HG02973 (cell line): ENCODE data around the gene TMEM19.

Experiments used
- ATAC-seq: cut with Tn5 transposase; IDR thresholded peaks from one replicate; pipeline ENCODE4 v1.9.1; 2021; ENCODE audit warnings: moderate library complexity; ENCODE audit not compliant: unreplicated experiment

Gene TMEM19

DNA sequence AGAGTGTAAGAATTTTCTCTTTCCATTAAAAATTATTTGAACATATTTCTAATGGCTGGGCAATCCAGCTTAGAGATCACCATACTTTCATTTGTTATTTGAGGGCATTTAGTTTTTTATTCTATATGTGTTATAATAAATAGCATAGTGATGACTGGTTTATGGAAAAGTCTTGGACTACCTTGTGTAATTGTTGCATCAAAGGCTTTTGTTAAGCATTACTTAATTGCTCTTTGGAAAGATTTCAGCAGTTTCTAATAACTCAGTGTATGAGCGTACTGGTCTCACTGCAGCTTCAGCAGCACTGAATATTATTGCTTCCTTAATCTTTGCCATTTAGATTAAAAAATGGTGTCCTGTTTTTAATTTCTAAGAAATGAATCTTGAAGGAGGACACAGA is 22.8 kb downstream of the TMEM19 start:
- ATAC-seq = no peak

DNA sequence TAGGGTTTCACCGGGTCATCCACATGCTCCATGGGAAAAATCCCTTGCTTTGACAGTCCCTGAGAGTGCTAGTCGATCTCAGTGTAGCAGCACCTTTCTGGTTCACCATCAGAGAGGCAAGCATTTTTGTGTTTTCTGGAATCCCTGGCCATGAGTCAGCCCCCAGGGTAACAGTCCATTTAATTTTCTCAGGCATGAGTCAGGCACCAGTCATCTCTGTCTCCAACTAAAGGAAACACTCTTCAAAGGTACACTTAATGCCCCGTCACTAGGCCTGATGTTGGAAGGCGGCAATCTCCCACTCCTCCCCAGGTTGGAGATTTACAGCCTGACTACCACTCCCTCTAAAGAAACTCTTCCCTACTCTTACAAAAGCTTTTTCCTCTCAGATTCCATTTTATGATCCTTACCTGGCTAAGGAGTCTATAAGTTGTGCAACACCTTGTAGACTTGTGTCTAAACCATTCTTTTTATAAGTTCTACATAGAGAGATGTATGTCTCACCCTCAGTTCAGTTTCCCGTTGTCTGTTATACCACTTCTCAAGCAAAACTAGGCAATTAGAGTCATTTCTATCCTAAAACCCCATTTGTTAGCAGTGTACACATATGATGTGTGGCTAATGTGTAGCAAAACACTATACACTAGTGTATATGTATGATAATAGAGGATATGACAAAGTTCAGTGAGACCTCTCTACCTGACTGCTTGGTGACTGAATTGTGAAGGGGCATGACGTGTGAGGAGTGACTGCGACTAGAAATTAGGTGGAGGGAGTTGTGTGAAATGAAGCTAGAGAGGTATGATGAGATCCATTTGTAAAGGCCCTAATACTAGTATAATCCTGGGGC is 24.6 kb downstream of the TMEM19 start:
- no peak for ATAC-seq

DNA sequence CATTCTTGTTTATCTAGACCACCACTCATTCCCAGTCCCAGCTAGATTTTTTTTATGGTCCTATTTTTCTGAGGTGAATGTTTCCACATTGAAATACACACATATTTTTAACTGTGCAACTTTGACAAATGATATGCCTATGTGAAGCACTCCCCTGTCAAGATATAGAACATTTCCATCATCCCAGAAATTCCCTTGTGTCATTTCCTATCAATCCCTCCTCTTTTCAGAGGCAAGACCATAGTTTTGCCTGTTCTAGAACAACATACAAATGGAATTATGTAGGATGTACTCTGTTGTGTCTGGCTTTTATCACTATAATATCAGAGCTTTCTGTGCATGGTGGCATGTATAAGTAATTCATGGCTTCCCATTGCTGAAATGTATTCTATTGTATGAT is 32.7 kb downstream of the TMEM19 start:
- ATAC-seq = no peak

DNA sequence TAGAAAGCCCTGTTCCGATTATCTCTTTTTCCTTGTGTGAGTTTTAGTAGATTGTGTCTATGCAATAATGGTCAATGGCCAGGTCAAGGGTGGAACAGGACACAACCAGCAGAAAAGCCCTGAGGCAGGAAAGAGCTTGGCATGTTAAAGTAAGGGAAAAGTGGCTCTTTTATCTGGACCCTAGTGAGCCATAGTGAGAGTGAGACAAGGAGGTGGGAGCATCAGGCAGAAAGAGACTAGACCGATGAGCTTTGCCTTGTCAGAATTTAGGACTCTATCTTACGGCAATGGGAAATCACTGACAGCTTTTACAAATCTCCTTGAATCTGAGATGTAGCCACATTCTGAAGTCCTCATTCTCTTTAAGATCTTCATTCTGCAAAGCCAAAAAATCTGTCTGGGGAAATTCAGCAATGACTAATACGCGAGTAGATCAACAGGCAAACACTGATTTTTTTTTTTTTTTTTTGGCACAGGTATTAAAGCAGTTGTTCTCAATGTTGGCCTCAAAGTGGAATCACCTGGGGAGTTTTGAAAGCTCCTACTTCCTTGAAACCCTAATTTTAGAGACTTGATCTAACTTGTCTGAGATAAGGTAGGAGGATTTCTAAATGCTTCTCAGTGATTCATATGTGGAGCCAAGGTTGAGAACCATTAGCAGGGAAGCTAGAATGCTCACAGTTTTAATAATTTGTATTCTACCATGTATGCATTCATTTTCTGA is 33.9 kb downstream of the TMEM19 start:
- no peak for ATAC-seq

DNA sequence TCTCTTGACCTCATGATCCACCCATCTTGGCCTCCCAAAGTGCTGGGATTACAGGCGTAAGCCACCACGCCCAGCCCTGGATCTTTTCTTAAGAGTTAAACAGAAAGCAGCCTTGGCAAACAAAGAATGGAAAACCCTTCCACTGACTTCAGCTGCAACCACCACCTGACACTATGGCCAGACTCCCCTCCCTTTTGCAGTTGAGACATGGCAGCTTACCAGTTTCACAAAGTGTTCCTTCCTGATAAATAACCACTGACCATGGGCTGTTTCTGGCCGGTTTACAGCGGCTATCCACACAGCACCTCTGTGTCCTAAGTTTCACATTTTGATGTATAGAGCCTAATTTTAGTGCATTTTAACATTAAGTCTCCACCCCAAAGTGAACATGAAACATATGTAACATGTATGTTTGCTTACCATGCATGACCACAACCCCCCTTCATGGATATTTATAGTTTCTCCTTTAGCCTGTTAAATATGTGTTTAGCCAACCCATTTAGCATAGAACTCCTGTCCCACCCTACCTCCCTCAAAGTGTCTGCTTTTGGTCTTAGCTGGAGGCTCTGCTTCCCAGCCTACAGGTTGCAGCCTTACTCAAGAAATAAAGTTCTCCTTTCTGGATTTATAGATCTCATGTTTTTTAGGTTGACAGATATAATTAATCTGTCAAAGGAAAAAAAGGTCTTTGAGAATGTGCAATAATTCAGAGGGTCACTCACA is 36.1 kb downstream of the TMEM19 start:
- ATAC-seq = no peak

DNA sequence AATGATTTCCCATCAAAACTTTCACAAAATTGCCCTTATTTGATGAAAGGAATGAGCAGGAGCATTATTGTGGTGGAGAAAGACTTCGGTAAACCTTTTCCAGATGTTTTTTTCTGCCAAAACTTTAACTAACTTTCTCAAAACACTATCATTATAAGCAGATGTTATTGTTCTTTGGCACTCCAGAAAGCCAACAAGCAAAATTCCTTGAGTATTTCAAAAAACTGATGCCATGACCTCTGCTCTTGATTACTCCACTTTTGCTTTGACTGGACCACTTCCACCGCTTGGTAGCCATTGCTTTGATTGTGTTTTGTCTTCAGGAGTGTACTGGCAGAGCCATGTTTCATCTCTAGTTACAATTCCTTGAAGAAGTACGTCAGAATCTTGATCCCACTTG is 39.1 kb downstream of the TMEM19 start:
- no peak for ATAC-seq

DNA sequence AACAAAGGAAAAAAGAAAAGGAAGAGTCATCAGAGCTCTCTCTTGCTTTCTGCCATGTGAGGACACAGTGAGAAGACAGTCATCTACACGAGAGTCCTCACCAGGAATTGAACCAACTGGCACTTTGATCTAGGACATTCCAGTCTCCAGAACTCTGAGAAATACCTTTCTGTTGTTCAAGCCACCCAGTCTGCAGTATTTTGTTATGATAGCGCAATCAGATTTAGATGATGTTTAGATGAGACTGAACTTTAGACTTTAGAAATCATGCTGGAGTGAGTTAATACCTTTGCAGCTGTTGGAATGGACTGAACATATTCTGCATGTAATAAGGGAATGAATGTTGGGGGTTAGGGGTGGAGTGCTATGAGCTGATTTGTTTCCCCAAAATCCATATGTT is 40.7 kb downstream of the TMEM19 start:
- no peak for ATAC-seq

DNA sequence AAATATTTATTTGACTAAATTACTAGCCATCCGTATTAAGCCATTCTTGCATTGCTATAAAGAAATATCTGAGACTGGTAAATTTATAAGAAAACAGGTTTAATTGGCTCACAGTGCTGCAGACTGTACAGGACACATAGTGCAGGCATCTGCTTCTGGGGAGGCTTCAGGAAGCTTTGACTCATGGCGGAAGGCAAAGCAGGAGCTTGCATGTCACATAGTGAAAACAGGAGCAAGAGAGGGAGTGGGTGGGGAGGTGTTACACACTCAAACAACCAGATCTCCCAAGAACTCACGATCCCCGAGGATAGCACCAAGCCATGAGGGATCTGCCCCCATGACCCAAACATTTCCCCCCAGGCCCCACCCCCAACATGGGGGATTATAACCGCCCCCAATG is 42.1 kb downstream of the TMEM19 start:
- no peak for ATAC-seq

DNA sequence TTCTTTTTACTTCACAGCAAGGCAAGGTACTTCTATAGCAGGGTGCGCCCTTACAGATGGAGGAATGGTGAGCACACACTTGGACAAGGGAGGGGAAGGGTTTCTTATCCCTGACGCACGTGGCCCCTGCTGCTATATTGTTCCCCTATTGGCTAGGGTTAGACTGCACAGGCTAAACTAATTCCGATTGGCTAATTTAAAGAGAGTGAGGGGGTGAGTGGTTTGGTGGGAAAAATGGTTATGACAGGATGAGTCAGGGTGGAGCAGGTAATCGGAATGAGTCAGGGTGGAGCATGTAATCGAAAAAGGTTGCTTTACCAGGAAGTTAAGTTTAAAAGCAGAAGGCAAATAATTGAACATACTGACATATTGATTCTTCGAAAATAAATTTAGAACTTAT is 45.1 kb downstream of the TMEM19 start:
- ATAC-seq = no peak

DNA sequence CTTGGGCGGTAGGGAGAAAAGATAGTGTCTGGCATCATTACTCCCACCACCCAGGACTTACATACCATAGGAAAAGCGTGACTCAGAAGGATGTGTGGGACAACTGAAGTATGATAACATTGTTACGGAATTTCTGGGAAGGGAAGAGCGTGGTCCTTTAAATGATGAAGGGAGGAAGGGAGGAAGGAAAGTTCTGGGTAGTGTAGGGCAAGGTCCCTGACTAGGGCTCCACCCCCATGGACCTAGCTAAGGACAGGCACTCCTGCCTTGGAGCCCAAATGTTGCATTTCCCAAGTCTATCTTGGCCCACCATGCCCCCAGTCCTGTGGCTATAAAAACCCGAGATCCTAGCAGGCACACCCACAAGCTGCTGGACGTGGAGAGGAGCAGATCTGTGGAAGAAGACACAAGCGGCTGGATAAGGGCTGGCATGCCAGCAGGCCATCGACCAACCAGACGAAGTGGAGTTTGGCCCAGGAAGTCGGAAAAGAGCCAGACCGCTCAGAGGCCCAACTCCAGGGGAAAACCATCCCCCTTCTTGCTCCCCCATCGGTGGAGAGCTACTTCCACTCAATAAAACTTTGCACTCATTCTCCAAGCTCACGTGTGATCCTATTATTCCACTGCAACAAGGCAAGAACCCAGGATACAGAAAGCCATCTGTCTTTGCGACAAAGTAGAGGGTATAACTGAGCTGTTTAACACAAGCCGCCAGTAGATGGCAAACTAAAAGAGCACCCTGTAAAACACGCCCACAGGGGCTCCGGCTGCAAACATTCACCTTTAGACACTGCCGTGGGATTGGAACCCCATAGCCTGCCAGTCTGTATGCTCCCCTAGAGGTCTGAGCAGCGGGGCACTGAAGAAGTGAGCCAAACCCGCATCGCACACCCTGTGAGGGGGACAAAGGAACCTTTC is 45.8 kb downstream of the TMEM19 start:
- no peak for ATAC-seq

DNA sequence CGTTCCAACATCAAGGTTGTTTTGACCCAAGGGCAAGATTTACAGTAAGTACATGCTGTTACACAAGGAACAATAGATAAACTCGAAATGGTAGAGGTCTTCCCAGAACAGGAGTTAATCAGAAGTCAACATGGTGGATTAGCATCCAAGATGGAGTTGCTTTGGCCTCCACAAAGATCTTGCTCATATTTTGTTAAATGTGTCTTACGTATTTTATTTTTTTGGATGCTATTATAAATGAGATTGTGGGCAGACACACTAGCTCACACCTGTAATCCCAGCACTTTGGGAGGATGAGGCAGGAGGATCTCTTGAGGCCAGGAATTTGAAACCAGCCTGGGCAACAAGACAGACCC is 46.5 kb downstream of the TMEM19 start:
- ATAC-seq = no peak

DNA sequence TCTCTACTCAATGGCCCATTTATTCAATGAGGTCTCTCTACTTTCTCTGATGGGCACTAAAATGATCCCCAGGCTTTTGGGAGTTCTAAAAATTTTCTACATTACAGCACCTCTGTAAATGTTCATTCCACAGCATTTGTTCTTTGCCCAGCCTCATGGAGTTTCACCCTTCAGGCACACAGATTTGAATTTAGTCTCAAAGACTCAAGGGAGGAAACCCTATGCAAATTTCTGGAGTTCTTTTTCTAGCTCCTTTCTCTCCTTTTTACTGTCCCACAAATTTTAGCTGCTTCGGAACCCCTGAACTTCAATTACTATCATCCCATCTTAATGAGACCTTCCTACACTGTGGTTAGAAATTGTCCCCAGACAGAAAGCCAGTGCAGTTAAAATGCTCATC is 51.3 kb downstream of the TMEM19 start:
- ATAC-seq = no peak

DNA sequence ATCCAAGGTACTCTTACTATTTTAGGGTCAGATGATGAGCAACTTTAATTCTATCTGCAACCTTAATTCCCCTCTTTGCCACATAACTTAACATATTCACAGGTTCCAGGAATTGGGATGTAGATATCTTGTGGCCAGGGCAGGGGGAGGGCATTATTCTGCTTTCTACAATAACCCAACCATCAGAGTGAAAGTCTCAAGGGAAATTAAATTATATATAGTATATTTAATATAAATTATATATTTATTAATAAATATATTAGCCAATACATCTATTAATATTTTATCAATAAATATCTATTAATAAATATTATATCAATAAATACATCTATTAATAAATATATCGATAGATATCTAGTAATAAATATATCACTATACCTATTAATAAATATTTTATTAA is 57.1 kb downstream of the TMEM19 start:
- no peak for ATAC-seq

DNA sequence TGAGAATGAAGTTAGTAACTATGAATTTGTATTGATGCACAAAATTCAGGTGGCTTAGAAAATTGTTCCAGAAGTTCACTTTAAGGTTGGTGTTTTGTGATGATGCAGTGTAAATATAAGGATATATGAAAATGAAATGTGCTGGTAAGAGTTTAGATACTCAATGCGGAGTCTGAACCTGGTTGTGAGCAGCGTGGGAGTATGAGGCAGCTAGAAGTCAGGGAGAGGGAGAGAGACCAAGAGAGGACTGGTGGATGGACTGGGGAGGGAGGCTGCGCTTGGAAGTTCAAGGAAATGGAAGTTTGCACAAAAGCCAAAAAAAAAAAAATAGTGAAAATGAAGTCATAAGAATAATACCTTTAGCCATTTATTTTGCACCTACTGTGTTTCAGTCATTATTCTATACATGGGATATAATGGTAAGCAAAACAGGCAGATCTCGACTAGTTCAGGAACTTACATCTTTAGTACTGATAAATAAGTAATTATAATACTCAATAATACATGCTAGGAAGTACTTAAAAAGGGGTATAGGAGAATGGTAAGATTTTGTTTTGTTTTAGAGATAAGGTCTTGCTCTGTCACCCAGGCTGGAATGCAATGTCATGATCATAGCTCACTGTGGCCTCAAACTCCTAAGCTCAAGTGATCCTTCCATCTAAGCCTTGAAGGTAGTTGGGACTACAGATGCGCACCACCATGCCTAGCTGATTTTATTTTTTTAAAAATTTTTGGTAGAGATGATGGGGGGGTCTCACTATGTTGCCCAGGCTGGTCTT is 58.8 kb downstream of the TMEM19 start:
- ATAC-seq = no peak

DNA sequence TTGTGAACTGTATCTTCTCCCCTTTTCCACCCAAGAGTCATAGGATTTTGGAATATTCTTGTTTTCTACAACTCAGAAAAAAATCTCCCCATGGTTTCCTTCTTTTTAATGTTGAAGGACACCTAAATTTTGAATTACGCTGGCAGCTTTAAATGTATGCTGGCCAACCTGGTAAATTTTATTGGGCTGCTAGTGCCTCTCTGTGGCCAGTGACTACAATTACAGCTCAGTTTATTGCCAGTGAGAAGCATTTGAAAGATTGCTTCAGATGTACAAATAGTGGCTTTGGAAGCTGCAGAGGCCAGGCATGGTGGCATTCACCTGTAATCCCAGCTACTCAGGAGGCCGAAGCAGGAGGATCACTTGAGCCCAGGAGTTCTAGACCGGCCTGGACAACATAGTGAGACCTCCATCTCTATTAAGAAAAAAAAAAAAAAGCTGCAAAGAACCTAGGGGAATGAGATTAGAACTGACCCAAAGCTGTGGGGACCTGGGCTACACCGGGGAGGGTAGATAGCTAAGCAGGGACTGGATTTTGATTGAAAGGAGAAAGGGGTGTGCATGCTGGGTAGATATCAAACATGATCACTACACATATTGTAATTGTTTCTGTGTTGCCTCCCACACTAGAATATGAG is 61.2 kb downstream of the TMEM19 start:
- ATAC-seq = peak; percentile 87

DNA sequence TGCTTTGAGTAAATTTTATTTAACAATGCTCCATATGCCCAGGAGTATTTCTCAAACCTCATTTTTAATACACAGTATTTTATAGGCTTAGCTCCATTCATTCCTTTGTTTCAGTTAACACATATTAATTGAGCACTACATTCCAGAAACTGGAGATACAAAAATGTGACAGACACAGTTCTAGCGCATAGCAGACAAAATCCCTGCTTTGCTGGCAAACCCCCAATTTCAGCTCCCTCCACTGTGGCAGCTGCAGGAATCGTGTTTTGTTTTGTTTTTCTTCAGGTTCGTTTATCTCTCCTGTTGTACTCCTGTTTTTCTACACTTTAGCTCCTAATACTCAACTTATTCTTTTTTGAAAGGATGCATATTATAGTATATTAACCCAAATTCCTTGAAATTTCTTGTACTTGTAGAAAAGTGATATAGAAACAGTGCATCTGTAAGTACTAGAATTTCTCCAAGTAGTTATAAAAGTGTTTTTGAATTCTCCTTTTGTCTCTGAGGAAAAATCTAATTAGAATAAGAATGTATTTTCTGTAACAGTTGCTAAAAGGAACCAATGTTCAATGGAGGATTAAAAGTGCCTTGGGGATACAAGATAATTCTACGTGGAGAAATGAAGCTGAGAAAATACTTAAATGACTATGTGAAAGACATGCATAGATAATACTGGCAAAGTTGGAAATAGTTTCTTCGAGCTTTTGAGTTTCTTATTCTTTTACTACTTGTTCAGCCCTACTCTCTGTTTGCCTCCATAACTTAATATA is 62.4 kb downstream of the TMEM19 start:
- no peak for ATAC-seq

DNA sequence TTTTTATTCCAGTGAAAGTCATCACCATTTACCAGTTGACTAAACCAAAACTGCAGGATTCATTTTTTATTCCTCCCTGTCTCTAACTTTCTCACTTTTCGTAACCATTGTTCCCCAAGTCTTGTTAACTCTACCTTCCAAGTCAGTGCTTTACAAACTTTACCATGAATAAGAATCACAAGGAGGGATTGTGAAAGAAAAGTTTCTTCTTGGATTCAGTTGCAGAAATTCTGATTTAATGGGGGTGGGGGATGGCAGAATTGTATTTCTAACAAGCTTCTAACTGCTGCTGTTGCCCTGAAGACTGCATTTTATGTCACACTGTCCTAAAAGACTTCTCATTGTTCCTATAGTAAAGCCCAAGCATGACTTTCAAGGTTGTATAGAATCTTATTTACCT is 63.8 kb downstream of the TMEM19 start:
- no peak for ATAC-seq

DNA sequence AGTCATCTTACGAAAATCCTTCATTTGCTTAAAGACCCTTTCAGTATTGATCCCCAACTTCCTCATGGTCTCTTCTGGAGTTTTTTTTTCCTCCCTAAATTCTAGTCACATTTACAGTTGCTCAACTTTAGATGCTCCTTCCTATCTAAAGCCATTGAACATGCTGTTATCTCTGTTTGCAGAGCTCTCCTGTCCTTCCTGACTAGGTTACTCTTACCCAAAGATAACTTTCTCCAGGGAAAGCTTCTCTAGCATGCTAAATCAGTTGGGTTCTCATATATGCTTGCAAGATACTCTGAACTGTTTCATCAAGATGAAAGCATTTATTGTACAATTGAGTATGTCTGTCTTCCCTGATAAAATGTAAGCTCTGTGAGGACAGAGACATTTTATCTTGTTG is 67.0 kb downstream of the TMEM19 start:
- ATAC-seq = no peak
